HG02678 (cell line): Measurements from ENCODE around the gene CSMD2.

Experiments
- ATAC-seq: cut with Tn5 transposase; IDR thresholded peaks from one replicate; pipeline ENCODE4 v1.9.1; 2021; ENCODE audit warnings: mild to moderate bottlenecking, moderate library complexity; ENCODE audit not compliant: unreplicated experiment

Gene CSMD2

DNA sequence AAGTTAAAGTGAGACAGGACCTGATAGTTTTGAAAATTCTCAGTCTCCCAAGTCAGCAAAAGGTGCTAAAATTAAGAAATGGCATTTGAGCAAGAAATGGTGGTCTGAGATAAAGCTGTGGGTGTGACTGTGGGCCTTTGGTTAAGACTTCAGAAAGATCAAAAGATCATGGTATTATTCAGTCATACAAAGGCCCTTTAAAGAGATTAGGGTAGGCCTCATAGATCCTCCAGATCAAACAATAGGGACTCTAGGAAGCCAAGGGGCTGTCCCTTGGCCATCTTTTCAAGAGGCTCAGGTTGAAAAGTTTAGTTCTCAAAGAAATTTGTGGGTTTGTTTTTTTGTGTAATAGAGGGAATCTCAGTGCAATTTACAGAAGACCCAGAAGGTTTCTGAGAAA, 292.8 kb downstream of the CSMD2 start:
- ATAC-seq, result no peak

- ATAC-seq, result no peak
These were observed 297.3 kb downstream of the CSMD2 start for GRCh38 chr1:33867684-33868083.

- no peak for ATAC-seq
These were observed 298.7 kb downstream of the CSMD2 start for GRCh38 chr1:33866281-33866680.

DNA sequence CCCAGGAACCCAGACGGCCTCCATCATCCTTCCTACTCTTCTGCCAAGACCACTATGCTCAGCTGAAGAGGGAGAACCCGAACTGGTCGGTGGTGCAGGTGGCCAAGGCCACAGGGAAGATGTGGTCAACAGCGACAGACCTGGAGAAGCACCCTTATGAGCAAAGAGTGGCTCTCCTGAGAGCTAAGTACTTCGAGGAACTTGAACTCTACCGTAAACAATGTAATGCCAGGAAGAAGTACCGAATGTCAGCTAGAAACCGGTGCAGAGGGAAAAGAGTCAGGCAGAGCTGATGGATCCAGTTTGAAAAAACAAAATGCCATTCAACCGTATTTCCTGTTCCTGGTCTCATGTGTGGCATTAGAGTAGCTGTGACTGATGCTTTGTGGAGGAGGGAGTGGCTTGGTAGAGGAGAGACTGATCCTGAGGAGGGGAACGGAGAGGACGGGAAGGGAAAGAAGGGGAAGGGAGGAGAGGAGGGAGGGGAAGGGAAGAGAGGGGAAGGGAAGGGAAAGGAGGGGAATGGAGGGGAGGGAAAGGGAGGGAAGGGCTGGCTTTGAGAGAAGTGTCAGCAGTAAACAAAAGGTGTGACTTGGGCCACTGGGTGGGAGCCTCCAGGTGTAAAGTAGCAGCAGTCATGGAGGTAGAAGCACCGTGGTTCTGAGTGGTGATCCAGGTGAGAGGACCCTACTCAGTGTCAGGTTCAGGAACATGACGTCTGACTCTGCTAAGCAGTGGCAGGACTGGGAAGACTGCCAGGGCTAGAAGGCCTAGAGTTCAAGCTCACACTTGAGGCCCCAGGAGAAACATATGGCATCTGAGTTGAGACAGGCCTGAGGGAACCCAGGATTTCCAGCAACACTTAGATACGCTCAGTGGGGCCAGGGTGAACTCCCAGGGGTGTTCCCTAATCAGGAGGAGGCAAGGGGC, 300.3 kb downstream of the CSMD2 start:
- no peak for ATAC-seq

GRCh38 chr1:33863779-33864178, 301.3 kb downstream of the CSMD2 start, which contains the start of gene HMGB4:
Gene HMGB4 (plus strand): TSS chr1:33864079. CDS start chr1:33864192, 113 bp downstream.
- ATAC-seq, result no peak

DNA sequence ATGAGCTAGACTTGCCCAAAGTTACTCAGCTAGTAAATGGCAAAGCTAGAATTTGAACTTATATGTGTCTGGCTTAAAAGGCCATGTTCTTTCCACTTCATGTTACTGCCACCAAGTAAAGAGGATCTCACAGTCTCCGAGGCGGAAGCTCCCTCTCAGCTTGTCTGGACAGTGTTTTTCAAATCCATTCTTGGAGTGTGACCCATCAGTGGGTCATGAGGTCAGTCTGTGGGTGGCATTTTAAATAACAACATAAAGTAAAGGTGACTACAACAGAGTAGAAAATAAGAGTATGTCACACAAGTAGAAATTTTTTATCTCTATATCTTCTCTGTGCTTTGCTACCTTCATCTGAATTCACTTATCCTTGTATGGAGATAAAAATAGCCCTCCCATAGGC, 304.4 kb downstream of the CSMD2 start:
- no peak for ATAC-seq

DNA sequence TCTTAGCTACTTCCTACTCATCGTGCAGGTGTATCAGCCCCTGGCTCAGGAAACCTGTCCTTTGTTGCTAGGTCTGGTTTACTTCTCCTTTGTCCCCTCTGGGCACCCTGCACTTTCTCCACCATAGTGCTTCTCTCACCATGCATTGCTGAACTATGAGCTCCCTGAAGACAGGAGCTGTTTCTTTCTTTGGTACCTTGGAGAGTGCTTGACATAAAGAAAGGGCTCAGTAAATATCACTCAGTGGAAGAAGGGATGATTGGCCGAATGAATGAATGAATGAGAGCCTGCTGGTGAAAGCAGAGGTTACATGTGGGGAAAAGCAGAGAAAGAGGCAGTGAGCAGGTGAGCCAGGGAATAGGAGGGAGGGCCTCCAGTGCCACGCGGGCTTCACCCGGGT, 310.9 kb downstream of the CSMD2 start:
- ATAC-seq, result no peak

DNA sequence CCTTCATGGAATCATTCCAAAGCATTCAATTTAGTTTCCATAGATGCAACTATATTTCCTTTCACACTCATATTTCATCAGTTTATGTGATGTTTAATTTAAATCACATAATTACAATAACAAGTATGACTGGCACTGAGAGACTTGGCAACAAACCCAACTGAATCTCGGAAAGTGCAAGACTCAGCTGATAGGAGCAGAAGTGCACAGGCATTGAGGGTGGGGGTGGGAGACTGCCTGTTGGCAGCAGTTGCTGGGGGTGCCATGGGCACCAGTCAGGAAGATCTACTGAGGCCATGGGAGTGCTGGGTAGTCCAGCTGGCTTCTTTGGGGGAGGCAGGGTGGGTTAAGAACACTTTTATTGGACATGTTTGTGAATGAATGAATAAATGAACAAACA, 311.6 kb downstream of the CSMD2 start:
- no peak for ATAC-seq

DNA sequence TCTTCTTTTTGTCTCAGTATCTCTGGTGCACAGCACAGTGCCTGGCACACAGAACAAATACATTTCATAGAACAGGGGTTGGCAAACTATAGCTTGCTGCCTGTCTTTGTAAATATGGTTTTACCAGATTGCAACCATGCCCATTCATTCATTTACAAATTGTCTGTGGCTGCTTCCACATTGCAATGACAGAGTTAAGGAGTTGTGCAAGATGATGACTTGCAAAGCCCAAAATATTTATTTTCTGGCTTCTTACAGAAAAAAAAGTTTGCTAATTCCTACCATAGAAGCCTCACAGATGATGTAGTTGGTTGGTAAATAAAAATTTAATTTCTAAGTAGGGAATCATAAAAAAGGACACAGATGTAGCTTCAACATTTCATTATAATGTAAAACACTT, 312.3 kb downstream of the CSMD2 start:
- no peak for ATAC-seq

- no peak for ATAC-seq
These were observed 314.5 kb downstream of the CSMD2 start for GRCh38 chr1:33850481-33850880.

- no peak for ATAC-seq
These were observed 315.8 kb downstream of the CSMD2 start for GRCh38 chr1:33849211-33849610.

- ATAC-seq, result no peak
These were observed 316.7 kb downstream of the CSMD2 start for GRCh38 chr1:33848205-33848937.

DNA sequence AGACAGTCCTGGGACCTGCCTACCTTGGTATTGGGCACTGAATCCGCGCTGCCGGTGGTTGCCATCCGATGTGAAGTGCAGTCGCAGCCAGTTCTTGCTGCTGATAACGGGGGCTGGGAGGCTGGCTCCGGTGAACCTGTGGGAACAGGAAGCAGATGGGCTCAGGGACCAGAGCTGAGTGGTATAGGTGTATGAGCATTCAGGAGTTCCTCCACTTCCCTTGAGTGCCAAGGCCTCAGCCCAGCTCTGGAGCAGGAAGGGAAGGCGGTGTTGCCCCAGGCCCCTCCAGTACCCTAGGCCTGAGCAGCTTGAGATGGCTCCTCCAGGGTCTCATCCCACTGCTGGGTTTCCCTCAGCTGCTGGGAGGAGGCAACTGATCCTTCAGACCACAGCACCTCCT, 318.2 kb downstream of the CSMD2 start:
- ATAC-seq, result no peak

- no peak for ATAC-seq
These were observed 320.9 kb downstream of the CSMD2 start for GRCh38 chr1:33844166-33844565.

DNA sequence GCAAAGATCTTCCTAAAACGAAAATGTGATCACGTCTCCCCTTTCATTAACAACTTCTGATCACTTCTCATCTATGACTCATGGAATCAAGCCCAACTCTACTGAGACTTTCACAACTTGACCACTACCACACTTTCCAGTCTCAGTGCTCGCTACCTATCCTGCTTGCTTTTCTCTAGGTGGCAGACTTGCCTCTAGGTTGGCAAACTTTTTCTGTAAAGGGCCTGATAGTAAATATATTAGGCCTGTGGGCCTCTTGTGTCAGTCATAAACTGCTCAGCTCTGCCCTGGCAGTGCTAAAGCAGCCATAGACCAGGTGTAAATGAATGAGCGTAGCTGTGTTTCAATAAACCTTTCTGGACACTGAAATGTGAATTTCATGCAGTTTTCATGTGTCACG, 322.7 kb downstream of the CSMD2 start:
- no peak for ATAC-seq

- ATAC-seq, result no peak
These were observed 323.5 kb downstream of the CSMD2 start for GRCh38 chr1:33841494-33841893.

GRCh38 chr1:33837635-33838034, 327.4 kb downstream of the CSMD2 start:
- ATAC-seq, result no peak

DNA sequence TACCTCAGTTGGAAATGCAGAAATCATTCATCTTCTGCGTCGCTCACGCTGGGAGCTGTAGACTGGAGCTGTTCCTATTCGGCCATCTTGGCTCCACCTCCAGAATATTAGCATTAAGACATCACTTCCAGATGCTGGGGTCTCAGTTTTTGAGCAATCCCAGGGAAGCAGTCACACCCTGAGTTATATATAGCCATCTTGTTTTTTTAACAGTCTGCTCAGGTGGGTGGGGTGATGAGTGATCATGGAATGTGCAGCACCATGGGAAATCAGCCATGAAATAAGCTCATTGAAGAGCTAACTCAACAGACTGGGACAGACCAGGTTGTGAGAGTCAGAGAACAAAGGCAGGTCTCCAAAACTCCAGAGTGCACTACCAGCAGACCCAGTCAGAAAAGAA, 328.1 kb downstream of the CSMD2 start:
- no peak for ATAC-seq

- no peak for ATAC-seq
These were observed 336.4 kb downstream of the CSMD2 start for GRCh38 chr1:33828654-33829053.

DNA sequence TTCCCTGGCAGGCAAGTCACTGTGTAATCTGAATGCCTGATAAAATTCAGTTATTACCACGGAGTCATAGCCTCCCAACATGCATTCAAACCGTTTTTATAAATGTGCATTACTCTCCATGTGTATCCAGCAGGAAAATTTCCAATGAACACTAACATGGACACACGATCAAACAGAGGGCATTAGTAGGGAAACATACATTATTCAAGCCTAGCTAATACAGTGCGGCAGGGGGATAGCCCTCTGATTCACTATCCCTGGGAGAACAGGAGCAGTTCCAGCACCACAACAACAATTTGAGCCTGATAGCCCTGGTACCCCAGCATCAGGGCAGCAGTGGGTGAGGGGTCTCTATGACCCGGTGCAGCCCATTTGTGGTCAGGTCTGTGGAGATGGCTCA, 337.0 kb downstream of the CSMD2 start:
- no peak for ATAC-seq

DNA sequence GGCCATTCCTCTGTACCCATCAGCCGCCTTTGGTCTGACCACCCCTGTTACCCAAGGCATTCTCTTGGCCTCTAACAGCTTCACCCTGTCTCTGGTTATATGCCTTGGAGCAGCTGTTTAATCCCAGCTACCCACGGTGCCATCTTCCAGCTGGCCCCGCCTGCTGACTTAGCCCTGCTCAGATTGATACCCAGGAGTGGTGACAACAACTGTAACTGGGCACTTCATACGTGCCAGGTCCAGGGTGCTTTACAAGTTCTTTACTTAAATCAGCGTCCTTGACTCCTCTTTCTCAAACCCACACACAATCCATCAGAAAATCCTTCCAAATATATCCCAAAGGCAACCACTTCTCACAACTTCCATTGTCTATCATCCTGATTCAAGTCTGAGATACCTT, 338.3 kb downstream of the CSMD2 start:
- ATAC-seq, result no peak

DNA sequence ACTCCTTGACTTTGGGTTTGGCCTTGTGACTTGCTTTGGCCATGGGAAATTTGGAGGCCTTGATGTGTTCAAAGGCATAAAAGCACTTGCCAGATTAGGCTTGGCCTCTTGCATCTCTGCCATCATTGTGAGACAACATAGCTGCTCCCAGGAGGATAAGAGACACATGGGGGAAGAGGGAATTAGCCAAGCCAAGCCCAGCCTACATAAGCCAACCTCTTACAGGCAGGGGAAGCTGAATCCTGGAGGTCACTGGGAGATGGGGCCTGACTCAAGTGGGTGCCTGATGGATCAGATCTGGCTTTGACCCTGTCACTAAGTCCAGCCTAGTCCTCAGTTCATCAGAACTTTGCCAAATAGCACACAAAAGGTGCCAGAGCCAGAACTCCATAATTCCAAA, 338.7 kb downstream of the CSMD2 start:
- ATAC-seq, result no peak
